Epithelial cell of esophagus (primary cell): ENCODE measurements around the gene ANKRA2.

ENCODE experiments used
- DNase-seq: peaks from one replicate; pipeline ENCODE4 v3.0.0; 2010; ENCODE audit warnings: low read depth
- H3K4me3 ChIP-seq: 2 replicates; pipeline ENCODE4 v1.5.1; 2011; ENCODE audit warnings: mild to moderate bottlenecking, low read length, control low read depth
- TF ChIP-seq, protein P1 (sequence below): IDR thresholded peaks from 2 replicates; pipeline ENCODE4 v1.5.1; 2011; ENCODE audit warnings: low read depth, mild to moderate bottlenecking, low read length, control low read depth, inconsistent platforms; ENCODE audit not compliant: insufficient read depth; ENCODE audit errors: missing control alignments

The ANKRA2 gene

DNA sequence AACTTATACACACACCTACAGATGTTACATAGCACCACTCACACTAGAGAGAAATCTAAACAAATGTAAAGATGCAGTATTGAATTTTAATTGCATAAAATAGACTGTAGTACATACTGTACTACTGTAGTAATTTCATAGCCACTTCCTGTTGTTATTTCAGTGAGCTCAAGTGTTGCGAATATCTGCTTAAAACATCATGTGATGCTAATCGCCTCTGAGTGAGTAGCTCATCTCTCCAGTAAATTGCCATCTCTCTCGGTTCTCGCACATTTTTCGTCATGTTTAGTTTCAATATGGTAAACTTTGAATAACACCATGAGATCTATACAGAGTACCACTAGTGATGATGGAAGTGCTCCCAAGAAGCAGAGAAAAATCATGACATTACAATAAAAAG lies 38.6 kb upstream of the ANKRA2 start:
- DNase-seq: no peak
- TF ChIP-seq, protein P1, sequence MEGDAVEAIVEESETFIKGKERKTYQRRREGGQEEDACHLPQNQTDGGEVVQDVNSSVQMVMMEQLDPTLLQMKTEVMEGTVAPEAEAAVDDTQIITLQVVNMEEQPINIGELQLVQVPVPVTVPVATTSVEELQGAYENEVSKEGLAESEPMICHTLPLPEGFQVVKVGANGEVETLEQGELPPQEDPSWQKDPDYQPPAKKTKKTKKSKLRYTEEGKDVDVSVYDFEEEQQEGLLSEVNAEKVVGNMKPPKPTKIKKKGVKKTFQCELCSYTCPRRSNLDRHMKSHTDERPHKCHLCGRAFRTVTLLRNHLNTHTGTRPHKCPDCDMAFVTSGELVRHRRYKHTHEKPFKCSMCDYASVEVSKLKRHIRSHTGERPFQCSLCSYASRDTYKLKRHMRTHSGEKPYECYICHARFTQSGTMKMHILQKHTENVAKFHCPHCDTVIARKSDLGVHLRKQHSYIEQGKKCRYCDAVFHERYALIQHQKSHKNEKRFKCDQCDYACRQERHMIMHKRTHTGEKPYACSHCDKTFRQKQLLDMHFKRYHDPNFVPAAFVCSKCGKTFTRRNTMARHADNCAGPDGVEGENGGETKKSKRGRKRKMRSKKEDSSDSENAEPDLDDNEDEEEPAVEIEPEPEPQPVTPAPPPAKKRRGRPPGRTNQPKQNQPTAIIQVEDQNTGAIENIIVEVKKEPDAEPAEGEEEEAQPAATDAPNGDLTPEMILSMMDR: no peak
- H3K4me3 ChIP-seq: no peak overlapping the region

DNA sequence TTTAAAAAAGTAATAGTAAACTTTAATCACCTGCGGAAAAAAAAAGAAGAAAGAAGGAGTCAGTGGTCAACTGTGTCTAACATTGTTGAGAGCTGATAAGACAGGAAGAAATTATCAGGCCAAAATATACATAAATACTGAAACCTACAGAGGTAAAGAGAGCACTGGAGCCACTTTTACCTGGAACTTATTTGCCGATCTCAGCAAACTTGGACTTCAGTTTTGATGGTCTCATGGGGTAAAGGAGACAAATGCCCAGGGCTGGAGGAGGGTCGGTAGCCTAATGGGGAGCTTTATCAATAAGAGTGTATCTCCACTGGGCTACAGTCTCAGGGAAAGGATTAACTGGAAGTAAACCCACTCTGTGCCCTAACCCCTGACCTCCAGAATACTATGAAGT lies 33.9 kb upstream of the ANKRA2 start:
- no peak for DNase-seq
- TF ChIP-seq, protein P1: no peak
- H3K4me3 ChIP-seq: no peak overlapping the region

DNA sequence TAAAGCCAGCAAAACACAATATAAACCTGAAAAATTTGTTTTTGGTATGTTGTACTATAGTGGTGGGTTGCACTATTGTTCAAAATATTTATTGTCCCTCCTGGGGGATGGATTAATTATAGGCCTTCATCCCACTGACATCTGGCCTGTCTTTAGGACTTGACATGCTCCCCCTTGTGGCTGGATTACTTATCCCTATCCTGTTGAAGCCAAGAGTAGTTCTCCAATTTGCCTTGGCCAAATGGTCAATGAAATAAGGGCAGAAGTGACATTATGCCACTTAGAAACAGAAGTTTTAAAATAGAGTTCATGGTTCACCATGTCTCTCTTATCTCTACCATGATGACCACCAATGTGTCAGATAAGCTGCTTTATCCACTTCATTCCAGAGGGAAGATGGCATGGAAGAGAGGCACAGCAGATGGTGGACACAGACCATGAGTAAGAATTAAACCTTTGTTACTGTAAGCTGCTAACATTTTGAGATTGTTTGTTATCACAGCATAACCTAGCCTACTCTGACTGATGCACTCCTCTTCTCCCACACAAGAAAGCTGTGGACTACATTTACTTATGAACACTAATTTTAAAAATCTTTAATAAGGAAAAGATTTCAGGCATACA lies 31.4 kb upstream of the ANKRA2 start:
- TF ChIP-seq, protein P1: peak; percentile 80
- DNase-seq: peak; percentile 71
- H3K4me3 ChIP-seq: no peak overlapping the region

DNA sequence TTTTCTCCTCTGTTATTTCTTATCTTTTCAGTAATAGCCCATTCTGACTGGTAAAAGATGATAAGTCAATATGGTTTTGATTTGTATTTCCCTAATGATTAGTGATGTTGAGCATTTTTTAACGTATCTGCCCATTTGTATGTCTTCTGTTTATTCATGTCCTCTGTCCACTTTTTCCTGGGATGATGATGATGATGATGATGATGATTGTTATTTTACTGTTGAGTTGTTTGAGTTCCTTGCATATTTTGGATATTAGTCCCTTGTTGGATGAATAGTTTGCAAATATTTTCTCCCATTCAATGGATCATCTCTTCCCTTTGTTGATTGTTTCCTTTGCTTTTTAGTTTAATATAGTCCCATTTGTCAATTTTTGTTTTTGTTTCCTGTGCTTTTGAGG lies 27.1 kb upstream of the ANKRA2 start:
- TF ChIP-seq, protein P1: no peak
- H3K4me3 ChIP-seq: no peak overlapping the region
- DNase-seq: peak; percentile 6

DNA sequence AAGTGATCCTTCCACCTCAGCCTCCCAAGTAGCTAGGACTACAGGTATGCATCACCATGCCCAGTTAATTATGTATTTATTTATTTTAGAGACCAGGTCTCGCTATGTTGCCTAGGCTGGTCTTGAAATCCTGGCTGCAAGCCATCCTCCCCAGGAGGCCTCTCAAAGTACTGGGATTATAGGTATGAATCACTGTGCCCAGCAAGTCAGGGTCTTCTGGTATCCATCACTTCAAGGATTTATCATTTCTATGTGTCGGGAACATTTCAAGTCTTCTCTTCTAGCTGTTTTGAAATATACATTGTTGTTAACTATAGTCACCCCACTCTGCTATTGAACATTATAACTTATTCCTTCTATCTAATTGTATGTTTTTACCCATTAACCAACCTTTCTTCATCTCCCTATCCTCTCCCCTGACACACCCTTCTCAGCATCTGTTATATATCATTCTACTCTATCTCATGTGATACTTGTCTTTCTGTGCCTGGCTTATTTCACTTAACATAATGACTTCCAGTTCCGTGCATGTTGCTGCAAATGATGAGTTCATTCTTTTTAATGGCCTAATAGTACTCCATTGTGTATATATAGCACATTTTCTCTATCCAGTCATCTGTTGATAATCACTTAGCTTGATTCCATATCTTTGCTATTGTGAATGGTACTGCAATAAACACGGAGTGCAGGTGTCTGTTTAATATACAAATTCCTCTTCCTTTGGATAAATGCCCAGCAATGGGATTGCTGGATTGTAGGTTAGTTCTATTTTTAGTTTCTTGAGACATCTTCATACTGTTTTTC lies 26.5 kb upstream of the ANKRA2 start:
- TF ChIP-seq, protein P1: no peak
- H3K4me3 ChIP-seq: no peak overlapping the region
- DNase-seq: peak; percentile 59

DNA sequence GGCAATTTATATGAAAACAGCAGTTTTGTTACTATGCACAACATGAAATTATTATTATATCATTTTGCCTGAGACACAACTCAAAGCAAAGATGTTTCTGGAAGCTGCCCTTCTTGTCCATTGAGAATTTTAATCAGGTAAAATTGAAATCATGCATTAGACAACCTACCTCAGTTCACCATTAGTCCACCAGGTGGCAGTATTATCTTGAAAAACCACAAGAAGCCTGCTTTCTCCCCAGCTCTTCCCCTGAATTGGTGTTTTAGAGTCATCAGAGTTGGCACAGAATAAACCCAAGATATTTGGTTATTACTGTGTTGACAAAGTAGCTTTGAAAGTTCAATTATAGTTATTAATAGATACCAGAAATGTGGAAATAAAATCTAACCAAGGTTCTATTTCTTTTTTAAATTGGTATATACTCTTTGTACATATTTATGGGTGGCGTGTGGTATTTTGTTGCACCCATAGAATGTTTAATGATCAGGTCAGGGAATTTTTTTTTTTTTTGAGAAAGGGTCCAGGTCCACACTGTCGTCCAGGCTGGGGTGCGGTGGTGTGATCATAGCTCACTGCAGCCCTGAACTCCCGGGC lies 25.8 kb upstream of the ANKRA2 start:
- peak; percentile 86 for DNase-seq
- no peak overlapping the region for H3K4me3 ChIP-seq
- TF ChIP-seq, protein P1: peak; percentile 67
